DMS53 treated with DMSO at 0.1 percent for 48 hours (cell line): ENCODE measurements around the gene CCSER2.
"Not testable (repeated sequence)": the region's sequence is repeated elsewhere in the genome, so short reads cannot be mapped to it uniquely, and the experiment has no call there.

Experiments
- DNase-seq: peaks from one replicate; lab custom pipeline; 2025; ENCODE audit not compliant: unreplicated experiment; lab: John Stamatoyannopoulos, UW

Gene CCSER2

GRCh38 chr10:84517554-84517953 lies 189.2 kb downstream of the CCSER2 start:
- DNase-seq: no peak

GRCh38 chr10:84519235-84519634 lies 190.8 kb downstream of the CCSER2 start:
- no peak for DNase-seq

- DNase-seq: no peak
These were observed 192.6 kb downstream of the CCSER2 start for GRCh38 chr10:84521013-84521412.

GRCh38 chr10:84521468-84521867 lies 193.1 kb downstream of the CCSER2 start:
- DNase-seq: no peak

- DNase-seq: no peak
These were observed 194.4 kb downstream of the CCSER2 start for GRCh38 chr10:84522612-84523462.

GRCh38 chr10:84523526-84523925 lies 195.1 kb downstream of the CCSER2 start:
- no peak for DNase-seq

GRCh38 chr10:84524435-84524834 lies 196.0 kb downstream of the CCSER2 start:
- DNase-seq: no peak

- DNase-seq: no peak
These were observed 196.9 kb downstream of the CCSER2 start for GRCh38 chr10:84525120-84525806.

- DNase-seq: not testable (repeated sequence)
These were observed 197.4 kb downstream of the CCSER2 start for GRCh38 chr10:84525807-84526182.

- DNase-seq: peak; percentile 33
These were observed 199.0 kb downstream of the CCSER2 start for GRCh38 chr10:84527386-84527785.

- DNase-seq: not testable (repeated sequence)
These were observed 200.1 kb downstream of the CCSER2 start for GRCh38 chr10:84528526-84528925.

GRCh38 chr10:84530724-84531325 lies 202.4 kb downstream of the CCSER2 start:
- no peak for DNase-seq

- DNase-seq: no peak
These were observed 203.0 kb downstream of the CCSER2 start for GRCh38 chr10:84531396-84531795.

- no peak for DNase-seq
These were observed 205.8 kb downstream of the CCSER2 start for GRCh38 chr10:84534168-84534567.

GRCh38 chr10:84537447-84537931 lies 209.1 kb downstream of the CCSER2 start:
- peak; percentile 72 for DNase-seq

- no peak for DNase-seq
These were observed 209.6 kb downstream of the CCSER2 start for GRCh38 chr10:84538036-84538435.

GRCh38 chr10:84539216-84539615 lies 210.8 kb downstream of the CCSER2 start:
- no peak for DNase-seq

GRCh38 chr10:84540022-84540616 lies 211.7 kb downstream of the CCSER2 start:
- no peak for DNase-seq

GRCh38 chr10:84540617-84541288 lies 212.4 kb downstream of the CCSER2 start:
- peak; percentile 31 for DNase-seq

GRCh38 chr10:84541289-84541637 lies 212.9 kb downstream of the CCSER2 start:
- DNase-seq: no peak
